ENCODE data around the gene CDK11A.
"Not testable (repeated sequence)": the region's sequence is repeated elsewhere in the genome, so short reads cannot be mapped to it uniquely, and the experiment has no call there.

CDK11A gene

GRCh38 chr1:1724035-1724864 lies at the start of gene CDK11A:
TSS of gene CDK11A (minus strand) at chr1:1724357. CDS start at chr1:1722818, 1,539 bp downstream.
- peak; percentile 57 for TF ChIP-seq POLR2AphosphoS5 (IDR thresholded peaks at IDR 0.05; ENCODE audit: borderline replicate concordance, low read depth, low read length)
- Histone ChIP-seq H3K36me3 (ENCODE audit: insufficient read depth, low read length) (peaks cover 14% of the 10 kb centered on the region; the same call in 1 of the 2 replicates), H3K4me3 (peak within 1 kb of the TSS; percentile 82), H3K9ac (ENCODE audit: insufficient read length) (peak within 1 kb of the TSS; percentile 81), H3K27ac (peak within 1 kb of the TSS; percentile 85)
- DNase-seq (ENCODE audit: low read depth, low spot score), result peak; percentile 100
- H3K9me3 ChIP-seq (ENCODE audit: low read depth, low read length), result not testable (repeated sequence)

DNA sequence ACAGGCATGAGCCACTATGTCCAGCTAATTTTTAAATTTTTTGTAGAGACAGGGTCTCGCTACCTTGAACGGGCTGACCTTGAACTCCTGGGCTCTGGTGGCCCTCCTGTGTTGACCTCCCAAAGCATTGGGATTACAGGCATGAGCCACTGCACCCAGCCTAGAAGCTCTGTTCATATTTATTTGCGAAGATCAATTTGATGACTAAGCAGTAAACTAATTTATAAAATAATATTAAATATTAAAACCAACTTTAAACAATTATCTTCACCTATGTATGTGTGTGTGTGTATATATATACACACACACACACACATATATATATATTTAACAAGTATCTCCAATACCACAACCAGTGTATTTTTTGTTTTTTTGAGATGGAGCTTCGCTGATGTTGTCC lies 49.7 kb upstream of the CDK11A start:
- TF ChIP-seq FOXP2 (optimal IDR thresholded peaks at IDR 0.05; ENCODE audit: control extremely low read depth, extremely low read length, insufficient read depth) (no peak), EZH2 (IDR thresholded peaks at IDR 0.05) (no peak), POLR2AphosphoS5 (IDR thresholded peaks at IDR 0.05; ENCODE audit: borderline replicate concordance, low read depth, low read length) (no peak)
- no peak overlapping the region for H3K9ac ChIP-seq (ENCODE audit: insufficient read length)
- H3K36me3 ChIP-seq (ENCODE audit: insufficient read depth, low read length), result peaks cover 54% of the 10 kb centered on the region
- no peak for DNase-seq (ENCODE audit: low read depth, low spot score)
- no peak overlapping the region for H3K4me3 ChIP-seq
- peaks cover 10% of the 10 kb centered on the region; the same call in 1 of the 2 replicates for H3K9me3 ChIP-seq (ENCODE audit: low read depth, low read length)
- no peak overlapping the region for H3K27ac ChIP-seq

DNA sequence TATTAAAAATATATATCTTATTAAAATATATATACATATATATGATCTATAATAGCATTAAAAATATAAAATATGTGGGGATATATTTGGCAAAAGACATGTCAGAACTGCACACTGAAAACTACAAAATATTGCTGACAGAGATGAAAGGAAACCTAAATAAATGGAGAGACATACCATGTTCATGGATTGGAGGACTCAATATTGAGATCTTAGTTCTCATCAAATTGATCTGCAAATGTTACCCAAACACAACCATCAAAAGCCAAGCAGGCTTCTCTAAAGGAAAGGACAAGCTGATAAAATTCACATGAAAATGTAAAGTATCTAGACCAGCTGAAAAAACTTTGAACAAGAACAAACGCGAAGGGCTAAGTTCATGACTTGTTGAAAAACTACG lies 46.9 kb upstream of the CDK11A start:
- no peak overlapping the region for H3K27ac ChIP-seq
- peaks cover 10% of the 10 kb centered on the region; the same call in 1 of the 2 replicates for H3K9me3 ChIP-seq (ENCODE audit: low read depth, low read length)
- no peak for DNase-seq (ENCODE audit: low read depth, low spot score)
- no peak overlapping the region for H3K9ac ChIP-seq (ENCODE audit: insufficient read length)
- no peak overlapping the region for H3K4me3 ChIP-seq
- peaks cover 74% of the 10 kb centered on the region for H3K36me3 ChIP-seq (ENCODE audit: insufficient read depth, low read length)
- TF ChIP-seq POLR2AphosphoS5 (IDR thresholded peaks at IDR 0.05; ENCODE audit: borderline replicate concordance, low read depth, low read length) (no peak), FOXP2 (optimal IDR thresholded peaks at IDR 0.05; ENCODE audit: control extremely low read depth, extremely low read length, insufficient read depth) (no peak), EZH2 (IDR thresholded peaks at IDR 0.05) (no peak)

DNA sequence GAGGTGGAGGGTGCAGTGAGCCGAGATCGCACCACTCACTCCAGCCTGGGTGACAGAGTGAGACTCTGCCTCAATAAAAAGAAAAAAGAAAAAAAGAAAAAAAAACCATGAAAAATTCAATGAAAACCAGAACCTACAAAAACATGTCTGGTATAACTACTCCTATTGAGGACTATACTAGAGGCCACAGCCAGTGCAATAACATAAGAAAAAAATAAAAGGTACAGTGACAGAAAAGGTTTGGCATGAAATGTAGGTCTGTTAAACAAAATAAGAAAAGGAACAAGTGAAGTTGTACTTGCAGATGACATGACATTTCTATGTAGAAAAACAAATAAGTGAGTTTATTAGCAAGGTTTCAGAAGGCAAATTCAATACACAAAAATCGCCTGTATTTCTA lies 45.9 kb upstream of the CDK11A start:
- Histone ChIP-seq H3K9ac (ENCODE audit: insufficient read length) (no peak overlapping the region), H3K27ac (no peak overlapping the region), H3K4me3 (no peak overlapping the region), H3K9me3 (ENCODE audit: low read depth, low read length) (peaks cover 10% of the 10 kb centered on the region; the same call in 1 of the 2 replicates), H3K36me3 (ENCODE audit: insufficient read depth, low read length) (peaks cover 68% of the 10 kb centered on the region)
- TF ChIP-seq FOXP2 (optimal IDR thresholded peaks at IDR 0.05; ENCODE audit: control extremely low read depth, extremely low read length, insufficient read depth) (no peak), POLR2AphosphoS5 (IDR thresholded peaks at IDR 0.05; ENCODE audit: borderline replicate concordance, low read depth, low read length) (no peak), EZH2 (IDR thresholded peaks at IDR 0.05) (no peak)
- DNase-seq (ENCODE audit: low read depth, low spot score), result no peak

- Histone ChIP-seq H3K9ac (ENCODE audit: insufficient read length) (no peak overlapping the region), H3K4me3 (no peak overlapping the region), H3K27ac (no peak overlapping the region), H3K9me3 (ENCODE audit: low read depth, low read length) (peaks cover 10% of the 10 kb centered on the region; the same call in 1 of the 2 replicates), H3K36me3 (ENCODE audit: insufficient read depth, low read length) (peaks cover 69% of the 10 kb centered on the region)
- TF ChIP-seq POLR2AphosphoS5 (IDR thresholded peaks at IDR 0.05; ENCODE audit: borderline replicate concordance, low read depth, low read length) (no peak), EZH2 (IDR thresholded peaks at IDR 0.05) (no peak), FOXP2 (optimal IDR thresholded peaks at IDR 0.05; ENCODE audit: control extremely low read depth, extremely low read length, insufficient read depth) (no peak)
- no peak for DNase-seq (ENCODE audit: low read depth, low spot score)
Observed at GRCh38 chr1:1768249-1768992, 44.3 kb upstream of the CDK11A start.

- H3K27ac ChIP-seq, result no peak overlapping the region
- peaks cover 70% of the 10 kb centered on the region for H3K36me3 ChIP-seq (ENCODE audit: insufficient read depth, low read length)
- DNase-seq (ENCODE audit: low read depth, low spot score), result no peak
- TF ChIP-seq POLR2AphosphoS5 (IDR thresholded peaks at IDR 0.05; ENCODE audit: borderline replicate concordance, low read depth, low read length), result no peak
- no peak for TF ChIP-seq EZH2 (IDR thresholded peaks at IDR 0.05)
- no peak for TF ChIP-seq FOXP2 (optimal IDR thresholded peaks at IDR 0.05; ENCODE audit: control extremely low read depth, extremely low read length, insufficient read depth)
- no peak overlapping the region for H3K4me3 ChIP-seq
- no peak overlapping the region for H3K9ac ChIP-seq (ENCODE audit: insufficient read length)
- H3K9me3 ChIP-seq (ENCODE audit: low read depth, low read length), result peaks cover 2% of the 10 kb centered on the region; the same call in 1 of the 2 replicates
Observed at GRCh38 chr1:1764876-1765470, 40.8 kb upstream of the CDK11A start.

- Histone ChIP-seq H3K4me3 (no peak overlapping the region), H3K9me3 (ENCODE audit: low read depth, low read length) (no peaks in the 10 kb centered on the region), H3K36me3 (ENCODE audit: insufficient read depth, low read length) (peaks cover 71% of the 10 kb centered on the region), H3K27ac (no peak overlapping the region), H3K9ac (ENCODE audit: insufficient read length) (no peak overlapping the region)
- TF ChIP-seq FOXP2 (optimal IDR thresholded peaks at IDR 0.05; ENCODE audit: control extremely low read depth, extremely low read length, insufficient read depth) (no peak), EZH2 (IDR thresholded peaks at IDR 0.05) (no peak), POLR2AphosphoS5 (IDR thresholded peaks at IDR 0.05; ENCODE audit: borderline replicate concordance, low read depth, low read length) (no peak)
- DNase-seq (ENCODE audit: low read depth, low spot score), result no peak
Observed at GRCh38 chr1:1763657-1764621, 39.8 kb upstream of the CDK11A start.

Data from SK-N-MC (cell line).